A549 (cell line): ENCODE measurements around the gene BTBD16. TPM values are rescaled to one million over a fixed set of nuclear protein-coding genes. Genes with fewer than 3 reads are reported as not detected.

Source experiments
- ATAC-seq, 2 experiments: fragments of 200-7000 bp in 1 of 2; fragments of >200 bp in 1 of 2; cut with Nextera tagmentation in 1 of 2; cut with Tn5 transposase in 1 of 2; 3 replicates each; pipeline versions ENCODE4 v1.8.0 to v1.9.1; 2018 to 2020; ENCODE audit warnings: mild to moderate bottlenecking in 1 of 2, moderate library complexity in 1 of 2
- CTCF ChIA-PET: fragments of 300-600 bp; sonication (Branson Sonifier 250); formaldehyde crosslinking; extraction: SDS; loops from one replicate; lab custom pipeline; 2021; ENCODE audit warnings: antibody characterized with exemption, inconsistent platforms; lab: Yijun Ruan, JAX
- POLR2A ChIA-PET: fragments of 350-600 bp; formaldehyde crosslinking; extraction: SDS; loops from one replicate; lab custom pipeline; 2021; ENCODE audit warnings: antibody characterized with exemption, inconsistent platforms; lab: Yijun Ruan, JAX
- DNase-seq, 2 experiments: peaks; one replicate each; pipeline versions ENCODE4 v3.0.0 to v3.0.0-alpha.2; 2011 to 2016; ENCODE audit warnings: low read depth in 1 of 2, low spot score in 1 of 2
- FAIRE-seq: peaks from 2 replicates; lab custom pipeline; 2011; peaks lifted over from hg19 to GRCh38; lab: Jason Lieb, UNC
- H3K27ac ChIP-seq, 2 experiments: fragments of >200 bp; sonication (Bioruptor Twin); formaldehyde crosslinking; 3 replicates each; pipeline ENCODE4 v1.5.1; 2016 to 2017
- H3K4me1 ChIP-seq: fragments of >200 bp; sonication (Bioruptor Twin); formaldehyde crosslinking; 3 replicates; pipeline ENCODE4 v1.6.1; 2016
- H3K4me2 ChIP-seq: fragments of >200 bp; sonication (Bioruptor Twin); formaldehyde crosslinking; 3 replicates; pipeline ENCODE4 v1.6.1; 2016
- H3K4me3 ChIP-seq: fragments of >200 bp; sonication (Bioruptor Twin); formaldehyde crosslinking; 3 replicates; pipeline ENCODE4 v1.5.1; 2016
- H3K9me3 ChIP-seq: fragments of >200 bp; sonication (Bioruptor Twin); formaldehyde crosslinking; 3 replicates; pipeline ENCODE4 v1.6.1; 2016
- EHF ChIP-seq: fragments of 250-450 bp; sonication (Bioruptor Pico); IDR thresholded peaks from 2 replicates; pipeline ENCODE4 v1.5.0; 2020; ENCODE audit warnings: mild to moderate bottlenecking
- ESRRA ChIP-seq: fragments of 150-350 bp; IDR thresholded peaks from 2 replicates; pipeline ENCODE4 v1.6.1; 2014; ENCODE audit warnings: mild to moderate bottlenecking, low read length, borderline replicate concordance
- FOXS1 ChIP-seq: fragments of 250-450 bp; sonication (Bioruptor Pico); IDR thresholded peaks from 2 replicates; pipeline ENCODE4 v1.5.0; 2020; ENCODE audit warnings: mild to moderate bottlenecking, moderate library complexity
- HOXA7 ChIP-seq: fragments of 250-450 bp; sonication (Bioruptor Pico); IDR thresholded peaks from 2 replicates; pipeline ENCODE4 v1.5.0; 2020; ENCODE audit warnings: mild to moderate bottlenecking, moderate library complexity
- HOXB13 ChIP-seq: fragments of 250-450 bp; sonication (Bioruptor Pico); IDR thresholded peaks from 2 replicates; pipeline ENCODE4 v1.5.0; 2020; ENCODE audit warnings: low read depth, mild to moderate bottlenecking, moderate library complexity
- JUN ChIP-seq, 2 experiments: fragments of >200 bp; sonication (Bioruptor Twin); formaldehyde crosslinking; IDR thresholded peaks; 2 replicates in 1 of 2; 3 replicates in 1 of 2; pipeline ENCODE4 v1.6.1; 2016 to 2017
- JUNB ChIP-seq: fragments of >200 bp; sonication (Bioruptor Twin); formaldehyde crosslinking; IDR thresholded peaks from 2 replicates; pipeline ENCODE4 v1.6.1; 2016
- KDM5A ChIP-seq: fragments of 200-600 bp; sonication (generic); IDR thresholded peaks from 2 replicates; pipeline ENCODE4 v1.6.1; 2016; ENCODE audit warnings: antibody characterized with exemption, mild to moderate bottlenecking
- MAFK ChIP-seq: fragments of 450-650 bp; IDR thresholded peaks from 2 replicates; pipeline ENCODE4 v1.6.1; 2014; ENCODE audit not compliant: partially characterized antibody
- PHF8 ChIP-seq: fragments of 200-600 bp; sonication (generic); IDR thresholded peaks from 2 replicates; pipeline ENCODE4 v1.6.1; 2016; ENCODE audit warnings: low read depth, mild to moderate bottlenecking, antibody characterized with exemption, moderate library complexity, borderline replicate concordance
- POLR2A ChIP-seq: IDR thresholded peaks from 2 replicates; pipeline ENCODE4 v1.6.1; 2012; ENCODE audit warnings: mild to moderate bottlenecking, low read length
- RAD21 ChIP-seq, 2 experiments: fragments of >200 bp in 1 of 2; sonication (Bioruptor Twin) in 1 of 2; formaldehyde crosslinking in 1 of 2; IDR thresholded peaks in 1 of 2; conservative IDR thresholded peaks in 1 of 2; 2 replicates in 1 of 2; 3 replicates in 1 of 2; pipeline ENCODE4 v1.6.1; 2012 to 2018; ENCODE audit warnings: inconsistent platforms in 1 of 2
- RARB ChIP-seq: fragments of 250-450 bp; sonication (Bioruptor Pico); IDR thresholded peaks from 2 replicates; pipeline ENCODE4 v1.8.0; 2021; ENCODE audit warnings: mild to moderate bottlenecking, moderate library complexity
- RCOR1 ChIP-seq: fragments of 150-350 bp; IDR thresholded peaks from 2 replicates; pipeline ENCODE4 v1.6.1; 2014; ENCODE audit warnings: antibody characterized with exemption, low read length, low read depth
- SMC3 ChIP-seq: fragments of >200 bp; sonication (Bioruptor Twin); formaldehyde crosslinking; IDR thresholded peaks from 3 replicates; pipeline ENCODE4 v1.6.1; 2018; ENCODE audit warnings: inconsistent platforms
- ZC3H11A ChIP-seq: fragments of 450-650 bp; IDR thresholded peaks from 2 replicates; pipeline ENCODE4 v1.6.1; 2014; ENCODE audit warnings: antibody characterized with exemption, mild to moderate bottlenecking
- ZFP36 ChIP-seq: fragments of 450-650 bp; IDR thresholded peaks from 2 replicates; pipeline ENCODE4 v1.6.1; 2014; ENCODE audit warnings: borderline replicate concordance; ENCODE audit not compliant: partially characterized antibody
- ZNF302 ChIP-seq: fragments of 250-450 bp; sonication (Bioruptor Pico); IDR thresholded peaks from 2 replicates; pipeline ENCODE4 v1.9.0; 2021; ENCODE audit warnings: inconsistent platforms, mild to moderate bottlenecking, moderate library complexity
- WGBS: methylation state at CpG from one replicate; pipeline ENCODE4 v1.1.6; 2017; ENCODE audit errors: missing lambda C conversion rate; 5-methylcytosine and 5-hydroxymethylcytosine counted together
- polyA plus RNA-seq, 4 experiments: library from polyadenylated mRNA; depleted of rRNA in 3 of 4; stranded (reverse); fragments of >200 nt; fragmentation: RNase III in 1 of 4; extraction: RNeasy Plus Mini Kit Qiagen cat#74134 plus additional on column Dnase treatment in 1 of 4; gene quantifications; 2 replicates in 3 of 4; 3 replicates in 1 of 4; pipeline ENCODE4 v1.2.3, GENCODE V29; 2011 to 2017
- TF ChIP-seq, protein P1 (sequence below): fragments of 200-600 bp; sonication (generic); IDR thresholded peaks from 2 replicates; pipeline ENCODE4 v1.6.1; 2016; ENCODE audit warnings: antibody characterized with exemption, mild to moderate bottlenecking, moderate library complexity
- TF ChIP-seq, protein P2 (sequence below): IDR thresholded peaks from 2 replicates; pipeline ENCODE4 v1.6.1; 2012
- TF ChIP-seq, protein P3 (sequence below): fragments of 150-350 bp; IDR thresholded peaks from 2 replicates; pipeline ENCODE4 v1.6.1; 2014; ENCODE audit warnings: low read depth, mild to moderate bottlenecking, low read length

The BTBD16 gene
- polyA plus RNA-seq, 2 of the 4 experiments (the other 2 are of a cell fraction) = 0.32 to 2.1 TPM

DNA sequence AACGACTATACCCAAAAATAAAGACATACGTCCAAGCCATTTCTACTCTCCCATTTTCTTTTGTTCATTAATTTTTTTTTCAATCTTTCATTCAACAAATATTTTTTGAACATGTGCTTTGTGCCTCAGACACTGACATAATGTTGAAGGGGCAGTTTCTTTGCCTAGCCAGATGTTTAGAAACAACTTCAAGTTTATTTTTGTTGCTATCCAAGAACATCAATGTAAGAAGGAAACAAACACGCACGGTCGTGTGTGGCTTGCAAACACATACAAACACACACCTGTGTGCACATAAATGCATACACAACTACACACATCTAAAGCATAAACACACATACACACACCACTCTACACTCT lies 39.9 kb downstream of the BTBD16 start:
- FAIRE-seq (no peak), ATAC-seq (no peak), DNase-seq (no peak)
- Histone ChIP-seq H3K4me3 (0 out of 3 replicates have a peak overlapping the region, but pooled peaks have one; percentile 1), H3K4me2 (peak overlapping the region; percentile 73), H3K4me1 (peaks cover 57% of the 10 kb centered on the region), H3K27ac (peak overlapping the region; percentile 88 to 94), H3K9me3 (no peaks in the 10 kb centered on the region)
- 49% methylated on average over 5 of the region's 5 CpGs for WGBS
- POLR2A ChIA-PET = interaction anchor here (1.0 to 2.2 kb wide), 3 partner anchors 10 to 63 kb away, joined by 3 to 22 read pairs (median 8); partner anchors contain the start of gene PLEKHA1
- CTCF ChIA-PET = interaction anchor here (1.0 to 7.6 kb wide), 9 partner anchors 8 to 255 kb away, joined by 3 to 35 read pairs (median 6); no protein-coding TSS in a partner anchor
- peak; percentile 7; the same call in 1 of the 2 replicates for TF ChIP-seq JUNB
- no peak for TF ChIP-seq KDM5A

DNA sequence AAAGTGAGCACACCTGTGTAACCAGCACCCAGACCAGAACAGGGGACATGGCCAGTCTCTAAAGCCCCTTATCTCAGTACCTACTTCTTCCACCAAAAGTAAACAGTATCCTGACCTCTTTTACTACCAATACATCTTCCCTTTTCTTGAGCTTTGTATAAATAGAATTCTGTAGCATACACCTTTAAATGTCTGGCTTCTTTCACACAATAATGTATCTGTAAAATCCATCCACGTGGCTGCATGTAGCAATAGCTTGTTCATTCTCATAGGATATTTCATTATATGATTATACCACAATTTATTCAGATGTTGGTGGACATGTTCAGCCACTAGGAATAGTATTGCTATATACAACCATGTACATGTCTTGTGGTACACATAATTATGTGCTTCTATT lies 40.6 kb downstream of the BTBD16 start:
- ATAC-seq = no peak
- Histone ChIP-seq H3K4me1 (peaks cover 56% of the 10 kb centered on the region), H3K4me2 (peak overlapping the region; percentile 73), H3K27ac (peak overlapping the region; percentile 88 to 94), H3K4me3 (no peak overlapping the region), H3K9me3 (no peaks in the 10 kb centered on the region)
- no peak for TF ChIP-seq PHF8
- TF ChIP-seq, protein P1, sequence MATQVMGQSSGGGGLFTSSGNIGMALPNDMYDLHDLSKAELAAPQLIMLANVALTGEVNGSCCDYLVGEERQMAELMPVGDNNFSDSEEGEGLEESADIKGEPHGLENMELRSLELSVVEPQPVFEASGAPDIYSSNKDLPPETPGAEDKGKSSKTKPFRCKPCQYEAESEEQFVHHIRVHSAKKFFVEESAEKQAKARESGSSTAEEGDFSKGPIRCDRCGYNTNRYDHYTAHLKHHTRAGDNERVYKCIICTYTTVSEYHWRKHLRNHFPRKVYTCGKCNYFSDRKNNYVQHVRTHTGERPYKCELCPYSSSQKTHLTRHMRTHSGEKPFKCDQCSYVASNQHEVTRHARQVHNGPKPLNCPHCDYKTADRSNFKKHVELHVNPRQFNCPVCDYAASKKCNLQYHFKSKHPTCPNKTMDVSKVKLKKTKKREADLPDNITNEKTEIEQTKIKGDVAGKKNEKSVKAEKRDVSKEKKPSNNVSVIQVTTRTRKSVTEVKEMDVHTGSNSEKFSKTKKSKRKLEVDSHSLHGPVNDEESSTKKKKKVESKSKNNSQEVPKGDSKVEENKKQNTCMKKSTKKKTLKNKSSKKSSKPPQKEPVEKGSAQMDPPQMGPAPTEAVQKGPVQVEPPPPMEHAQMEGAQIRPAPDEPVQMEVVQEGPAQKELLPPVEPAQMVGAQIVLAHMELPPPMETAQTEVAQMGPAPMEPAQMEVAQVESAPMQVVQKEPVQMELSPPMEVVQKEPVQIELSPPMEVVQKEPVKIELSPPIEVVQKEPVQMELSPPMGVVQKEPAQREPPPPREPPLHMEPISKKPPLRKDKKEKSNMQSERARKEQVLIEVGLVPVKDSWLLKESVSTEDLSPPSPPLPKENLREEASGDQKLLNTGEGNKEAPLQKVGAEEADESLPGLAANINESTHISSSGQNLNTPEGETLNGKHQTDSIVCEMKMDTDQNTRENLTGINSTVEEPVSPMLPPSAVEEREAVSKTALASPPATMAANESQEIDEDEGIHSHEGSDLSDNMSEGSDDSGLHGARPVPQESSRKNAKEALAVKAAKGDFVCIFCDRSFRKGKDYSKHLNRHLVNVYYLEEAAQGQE = no peak
- TF ChIP-seq SMC3 = no peak
- no peak for TF ChIP-seq ZC3H11A
- TF ChIP-seq RAD21 (conservative IDR thresholded peaks at IDR 0.05 in 1 of 2, IDR thresholded peaks at IDR 0.05 in 1 of 2) = no peak
- TF ChIP-seq HOXB13 (CRISPR knock-in tag) = no peak
- no peak for TF ChIP-seq HOXA7 (CRISPR knock-in tag)
- TF ChIP-seq, protein P2, sequence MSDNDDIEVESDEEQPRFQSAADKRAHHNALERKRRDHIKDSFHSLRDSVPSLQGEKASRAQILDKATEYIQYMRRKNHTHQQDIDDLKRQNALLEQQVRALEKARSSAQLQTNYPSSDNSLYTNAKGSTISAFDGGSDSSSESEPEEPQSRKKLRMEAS = no peak
- TF ChIP-seq POLR2A = no peak
- TF ChIP-seq, protein P3, sequence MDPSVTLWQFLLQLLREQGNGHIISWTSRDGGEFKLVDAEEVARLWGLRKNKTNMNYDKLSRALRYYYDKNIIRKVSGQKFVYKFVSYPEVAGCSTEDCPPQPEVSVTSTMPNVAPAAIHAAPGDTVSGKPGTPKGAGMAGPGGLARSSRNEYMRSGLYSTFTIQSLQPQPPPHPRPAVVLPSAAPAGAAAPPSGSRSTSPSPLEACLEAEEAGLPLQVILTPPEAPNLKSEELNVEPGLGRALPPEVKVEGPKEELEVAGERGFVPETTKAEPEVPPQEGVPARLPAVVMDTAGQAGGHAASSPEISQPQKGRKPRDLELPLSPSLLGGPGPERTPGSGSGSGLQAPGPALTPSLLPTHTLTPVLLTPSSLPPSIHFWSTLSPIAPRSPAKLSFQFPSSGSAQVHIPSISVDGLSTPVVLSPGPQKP = no peak
- TF ChIP-seq ZNF302 (CRISPR knock-in tag) = no peak
- no peak for TF ChIP-seq JUN (IDR thresholded peaks at IDR 0.05)
- no peak for TF ChIP-seq EHF (CRISPR knock-in tag)
- no peak for TF ChIP-seq JUNB
- TF ChIP-seq MAFK = no peak
- TF ChIP-seq ESRRA = no peak
- no peak for TF ChIP-seq RARB (CRISPR knock-in tag)
- TF ChIP-seq ZFP36 = no peak
- no peak for TF ChIP-seq RCOR1
- TF ChIP-seq FOXS1 (CRISPR knock-in tag) = no peak
- no peak for DNase-seq
- POLR2A ChIA-PET = interaction anchor here (1.0 to 2.2 kb wide), 2 partner anchors 10 to 63 kb away, joined by 3 to 22 read pairs; partner anchors contain the start of gene PLEKHA1
- WGBS = 32% methylated on average over 1 of the region's 1 CpG
- CTCF ChIA-PET = interaction anchor here (1.0 to 7.6 kb wide), 7 partner anchors 8 to 255 kb away, joined by 3 to 35 read pairs (median 6); no protein-coding TSS in a partner anchor
- FAIRE-seq = no peak
